Measurements from ENCODE around the gene SYT5.
"Not testable (repeated sequence)": the region's sequence is repeated elsewhere in the genome, so short reads cannot be mapped to it uniquely, and the experiment has no call there.

SYT5 gene

DNA sequence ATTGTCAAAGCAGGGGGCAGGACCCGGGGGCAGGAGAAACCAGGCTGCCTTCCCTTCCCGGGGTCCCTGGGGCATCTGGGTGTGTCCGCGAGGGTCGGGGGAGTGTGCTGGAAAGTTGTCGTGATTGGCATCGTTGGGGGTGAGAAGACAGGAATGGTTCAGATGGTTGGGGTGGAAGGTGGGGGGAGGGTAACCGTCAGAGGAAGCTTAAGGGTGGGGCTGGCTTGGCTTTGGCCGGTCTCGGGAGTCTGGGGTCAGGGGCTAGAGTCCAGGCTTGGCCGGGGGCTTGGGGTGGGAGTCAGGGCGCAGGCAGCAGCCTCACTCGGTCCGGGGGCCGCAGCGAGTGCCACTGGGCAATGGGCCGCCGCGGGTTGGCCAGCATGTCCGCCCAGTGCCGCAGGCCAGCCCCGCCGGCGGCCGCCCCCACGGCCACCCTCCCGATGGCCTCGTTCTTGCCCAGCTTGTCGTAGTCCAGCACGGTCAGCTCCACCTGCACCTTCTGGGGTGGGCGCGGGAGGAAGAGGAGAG lies 6.8 kb downstream of the SYT5 start:
- TF ChIP-seq, protein P1, sequence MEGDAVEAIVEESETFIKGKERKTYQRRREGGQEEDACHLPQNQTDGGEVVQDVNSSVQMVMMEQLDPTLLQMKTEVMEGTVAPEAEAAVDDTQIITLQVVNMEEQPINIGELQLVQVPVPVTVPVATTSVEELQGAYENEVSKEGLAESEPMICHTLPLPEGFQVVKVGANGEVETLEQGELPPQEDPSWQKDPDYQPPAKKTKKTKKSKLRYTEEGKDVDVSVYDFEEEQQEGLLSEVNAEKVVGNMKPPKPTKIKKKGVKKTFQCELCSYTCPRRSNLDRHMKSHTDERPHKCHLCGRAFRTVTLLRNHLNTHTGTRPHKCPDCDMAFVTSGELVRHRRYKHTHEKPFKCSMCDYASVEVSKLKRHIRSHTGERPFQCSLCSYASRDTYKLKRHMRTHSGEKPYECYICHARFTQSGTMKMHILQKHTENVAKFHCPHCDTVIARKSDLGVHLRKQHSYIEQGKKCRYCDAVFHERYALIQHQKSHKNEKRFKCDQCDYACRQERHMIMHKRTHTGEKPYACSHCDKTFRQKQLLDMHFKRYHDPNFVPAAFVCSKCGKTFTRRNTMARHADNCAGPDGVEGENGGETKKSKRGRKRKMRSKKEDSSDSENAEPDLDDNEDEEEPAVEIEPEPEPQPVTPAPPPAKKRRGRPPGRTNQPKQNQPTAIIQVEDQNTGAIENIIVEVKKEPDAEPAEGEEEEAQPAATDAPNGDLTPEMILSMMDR (IDR thresholded peaks at IDR 0.05; ENCODE audit: control extremely low read depth, extremely low read depth, low read depth, missing control alignments) = no peak
- POLR2A ChIA-PET = no interaction called here
- CTCF ChIA-PET = interaction anchor here (1.1 to 3.3 kb wide), 2 partner anchors 13 to 295 kb away, joined by 3 to 18 read pairs; no protein-coding TSS in a partner anchor
- DNase-seq (ENCODE audit: extremely low spot score) = no peak

- ChIA-PET POLR2A (no interaction called here), CTCF (interaction anchor here (3.3 kb wide), 1 partner anchor 12 kb away, joined by 18 read pairs; no protein-coding TSS in a partner anchor)
- TF ChIP-seq, protein P1 (IDR thresholded peaks at IDR 0.05; ENCODE audit: control extremely low read depth, extremely low read depth, low read depth, missing control alignments) = no peak
- no peak for DNase-seq (ENCODE audit: extremely low spot score)
These were observed 7.3 kb downstream of the SYT5 start for GRCh38 chr19:55172741-55173140.

DNA sequence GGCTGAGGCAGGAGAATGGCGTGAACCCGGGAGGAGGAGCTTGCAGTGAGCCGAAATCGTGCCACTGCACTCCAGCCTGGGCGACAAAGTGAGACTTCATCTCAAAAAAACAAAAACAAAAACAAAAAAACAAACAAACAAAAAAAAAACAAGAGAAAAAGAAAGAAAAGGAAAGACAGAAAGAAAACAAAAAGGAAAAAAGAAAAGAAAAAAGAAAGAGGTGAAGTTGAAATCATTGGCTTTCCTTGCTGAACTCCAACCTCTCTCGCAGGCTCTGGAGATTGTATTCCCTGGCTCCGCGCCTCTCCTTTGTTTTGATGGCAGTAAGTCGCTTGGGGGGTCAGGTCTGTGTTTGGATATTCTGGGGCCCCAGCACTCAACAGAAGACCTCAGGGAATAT lies 7.8 kb downstream of the SYT5 start:
- DNase-seq (ENCODE audit: extremely low spot score); POLR2A ChIA-PET; CTCF ChIA-PET: not testable (repeated sequence)

DNA sequence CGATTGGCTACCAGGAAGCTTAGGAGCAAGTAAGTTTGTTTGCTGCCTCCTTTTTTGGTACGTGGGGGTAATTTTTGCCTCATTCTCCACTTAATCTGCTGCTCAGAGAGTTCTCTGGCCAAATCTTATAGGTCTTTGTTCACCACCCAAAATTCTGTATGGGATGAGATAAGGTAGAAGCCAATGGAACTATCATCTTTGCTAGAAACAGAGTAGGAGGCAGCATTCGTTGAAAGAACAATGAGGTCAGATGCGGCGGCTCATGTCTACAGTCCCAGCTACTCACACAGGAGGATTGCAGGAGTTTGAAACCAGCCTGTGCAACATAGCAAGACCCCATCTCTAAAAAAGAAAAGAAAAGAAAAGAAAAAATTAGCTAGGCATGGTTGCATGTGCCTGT lies 8.6 kb downstream of the SYT5 start:
- ChIA-PET CTCF (no interaction called here), POLR2A (interaction anchor here (0.5 kb wide), 1 partner anchor 221 kb away, joined by 3 read pairs; no protein-coding TSS in a partner anchor)
- DNase-seq (ENCODE audit: extremely low spot score) = no peak
- TF ChIP-seq, protein P1 (IDR thresholded peaks at IDR 0.05; ENCODE audit: control extremely low read depth, extremely low read depth, low read depth, missing control alignments) = no peak

- CTCF ChIA-PET = interaction anchor here (0.9 to 1.2 kb wide), 3 partner anchors 10 to 28 kb away, joined by 3 read pairs; no protein-coding TSS in a partner anchor
- DNase-seq (ENCODE audit: extremely low spot score) = no peak
- TF ChIP-seq, protein P1 (IDR thresholded peaks at IDR 0.05; ENCODE audit: control extremely low read depth, extremely low read depth, low read depth, missing control alignments) = no peak
- POLR2A ChIA-PET = no interaction called here
These were observed 11.0 kb downstream of the SYT5 start for GRCh38 chr19:55169136-55169535.

DNA sequence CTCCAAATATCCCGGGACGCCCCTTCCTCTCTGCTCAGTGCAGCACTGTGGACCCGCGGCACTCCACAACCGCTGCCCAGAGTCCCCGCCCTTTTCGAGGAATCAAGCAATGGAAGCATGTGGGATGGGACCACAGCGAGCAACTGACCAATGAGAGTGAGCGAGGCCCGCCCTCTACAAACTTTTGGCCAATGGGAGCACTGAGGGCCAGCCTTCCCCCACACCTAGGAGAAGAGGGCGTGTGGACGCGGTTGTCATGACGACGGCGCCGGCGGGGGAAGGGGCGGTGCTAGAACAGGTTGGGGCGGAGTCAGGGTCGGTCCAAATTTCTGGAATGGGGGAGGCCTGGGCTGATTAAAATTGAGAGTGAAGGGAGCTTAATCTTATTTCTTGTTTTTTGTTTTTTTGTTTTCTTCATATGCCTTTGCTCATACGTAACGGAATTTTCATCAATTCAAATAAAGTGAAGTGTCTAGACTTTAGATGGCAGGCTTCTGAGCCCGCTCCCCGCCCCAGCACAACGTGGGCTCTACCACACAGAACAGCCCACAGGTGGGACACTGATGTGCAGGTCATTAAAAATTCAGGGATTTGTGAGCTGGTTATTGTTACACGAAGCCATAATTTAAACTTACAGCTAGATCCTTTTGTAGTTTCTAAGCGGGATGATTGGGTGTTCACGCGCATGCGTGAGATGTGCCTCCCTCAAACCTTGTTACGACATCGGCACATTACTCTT lies 13.4 kb downstream of the SYT5 start, which contains the start of gene DNAAF3:
DNAAF3 (minus strand) TSS at position 84 of the 739 bp plus-strand sequence. CDS start 200 bp downstream, outside the sequence.
- TF ChIP-seq, protein P1 (IDR thresholded peaks at IDR 0.05; ENCODE audit: control extremely low read depth, extremely low read depth, low read depth, missing control alignments) = no peak
- DNase-seq (ENCODE audit: extremely low spot score) = peak; percentile 96
- ChIA-PET POLR2A (interaction anchor here (0.5 kb wide), 1 partner anchor 10 kb away, joined by 4 read pairs; no protein-coding TSS in a partner anchor), CTCF (interaction anchor here (0.7 to 1.4 kb wide), 7 partner anchors 9 to 337 kb away, joined by 3 to 5 read pairs (median 3); partner anchors contain the start of gene TNNI3)
